ENCODE results near the gene YARS2. TPM values are rescaled to one million over a fixed set of nuclear protein-coding genes. Genes with fewer than 3 reads are reported as not detected.

Gene YARS2
- total and polyA plus RNA-seq, 9 of the 15 experiments (the other 6 are each of a cell fraction or from before 2014, with no cell fraction given): 15.2 to 40.9 (median 28.7) TPM

GRCh38 chr12:32714772-32715171, 40.9 kb downstream of the YARS2 start:
- ATAC-seq (no peak), FAIRE-seq (no peak), DNase-seq (ENCODE audit: extremely low read depth in 1 of 4, low spot score in 3 of 4) (no peak)
- H3K4me3 ChIP-seq: no peak overlapping the region
- no peaks in the 10 kb centered on the region for H3K4me1 ChIP-seq (replicated peaks in 1 of 2; ENCODE audit: control insufficient read depth in 2 of 2, insufficient read depth in 2 of 2, low read length in 2 of 2)
- ChIA-PET POLR2A (interaction anchor here (0.8 to 1.6 kb wide), 2 partner anchors 10 to 224 kb away, joined by 3 to 4 read pairs; no protein-coding TSS in a partner anchor), CTCF (ENCODE audit: low intra/inter-chr PET ratio) (no interaction called here)
- H4K20me1 ChIP-seq (replicated peaks; ENCODE audit: control insufficient read depth, insufficient read depth, low read length): no peaks in the 10 kb centered on the region
- peaks cover 60% of the 10 kb centered on the region for H3K36me3 ChIP-seq (ENCODE audit: control insufficient read depth, insufficient read depth, low read length)
- no peaks in the 10 kb centered on the region for H3K79me2 ChIP-seq (ENCODE audit: control insufficient read depth, insufficient read depth, low read length)
- H2AFZ ChIP-seq (ENCODE audit: low read depth, low read length): no peak overlapping the region
- no peaks in the 10 kb centered on the region for H3K9me1 ChIP-seq (ENCODE audit: control insufficient read depth, insufficient read depth, low read length)
- no peaks in the 10 kb centered on the region for H3K9me3 ChIP-seq (replicated peaks; ENCODE audit: control insufficient read depth, insufficient read depth, low read depth, low read length)
- in situ Hi-C loops (cut with MboI): no loop called here
- no TSS peak for BruUV-seq (replicated peaks)
- no peak overlapping the region for H3K27ac ChIP-seq (ENCODE audit: extremely low read depth, low read depth, low read length)
- no peak overlapping the region for H3K4me2 ChIP-seq (ENCODE audit: insufficient read depth, low read length)
- 98% methylated on average over 4 of the region's 4 CpGs for WGBS (ENCODE audit: insufficient coverage, low coverage, missing lambda C conversion rate)
- no peak overlapping the region for H3K9ac ChIP-seq (ENCODE audit: insufficient read depth in 1 of 2, low read depth in 2 of 2, low read length in 2 of 2)
- H3K27me3 ChIP-seq (ENCODE audit: control insufficient read depth in 2 of 2, insufficient read depth in 2 of 2, low read length in 2 of 2): no peaks in the 10 kb centered on the region
- intact Hi-C loops (cut with micrococcal nuclease): no loop called here
- TF ChIP-seq C11orf30 (IDR thresholded peaks at IDR 0.05; ENCODE audit: low read depth) (no peak), CEBPB (tag; IDR thresholded peaks at IDR 0.05) (no peak), EWSR1 (IDR thresholded peaks at IDR 0.05; ENCODE audit: borderline replicate concordance, low read depth, partially characterized antibody) (no peak), CBFA2T2 (conservative IDR thresholded peaks at IDR 0.05) (no peak), HDAC3 (IDR thresholded peaks at IDR 0.05; ENCODE audit: borderline replicate concordance, partially characterized antibody) (no peak), TFAM (CRISPR knock-in tag; conservative IDR thresholded peaks at IDR 0.05) (no peak), GATAD2B (IDR thresholded peaks at IDR 0.05; ENCODE audit: borderline replicate concordance) (no peak), CEBPG (CRISPR knock-in tag; IDR thresholded peaks at IDR 0.05) (no peak), CEBPG (tag; conservative IDR thresholded peaks at IDR 0.05 in 1 of 2, IDR thresholded peaks at IDR 0.05 in 1 of 2) (no peak), TEAD4 (IDR thresholded peaks at IDR 0.05; ENCODE audit: low read length) (no peak), TEAD4 (CRISPR knock-in tag; IDR thresholded peaks at IDR 0.05; ENCODE audit: borderline replicate concordance) (no peak), PHB2 (IDR thresholded peaks at IDR 0.05; ENCODE audit: low read depth) (no peak), ZNF586 (CRISPR knock-in tag; conservative IDR thresholded peaks at IDR 0.05) (no peak), HDAC2 (IDR thresholded peaks at IDR 0.05) (no peak), GTF3C2 (IDR thresholded peaks at IDR 0.05; ENCODE audit: borderline replicate concordance, extremely low read depth, insufficient read length) (no peak), NEUROD1 (IDR thresholded peaks at IDR 0.05; ENCODE audit: borderline replicate concordance, low read depth, low read length, partially characterized antibody) (no peak), ZNF24 (IDR thresholded peaks at IDR 0.05) (no peak), ZBTB7A (IDR thresholded peaks at IDR 0.05; ENCODE audit: borderline replicate concordance, control insufficient read depth, low read depth, low read length) (no peak), NFRKB (IDR thresholded peaks at IDR 0.05; ENCODE audit: low read depth) (no peak)
- TF ChIP-seq, protein P1, sequence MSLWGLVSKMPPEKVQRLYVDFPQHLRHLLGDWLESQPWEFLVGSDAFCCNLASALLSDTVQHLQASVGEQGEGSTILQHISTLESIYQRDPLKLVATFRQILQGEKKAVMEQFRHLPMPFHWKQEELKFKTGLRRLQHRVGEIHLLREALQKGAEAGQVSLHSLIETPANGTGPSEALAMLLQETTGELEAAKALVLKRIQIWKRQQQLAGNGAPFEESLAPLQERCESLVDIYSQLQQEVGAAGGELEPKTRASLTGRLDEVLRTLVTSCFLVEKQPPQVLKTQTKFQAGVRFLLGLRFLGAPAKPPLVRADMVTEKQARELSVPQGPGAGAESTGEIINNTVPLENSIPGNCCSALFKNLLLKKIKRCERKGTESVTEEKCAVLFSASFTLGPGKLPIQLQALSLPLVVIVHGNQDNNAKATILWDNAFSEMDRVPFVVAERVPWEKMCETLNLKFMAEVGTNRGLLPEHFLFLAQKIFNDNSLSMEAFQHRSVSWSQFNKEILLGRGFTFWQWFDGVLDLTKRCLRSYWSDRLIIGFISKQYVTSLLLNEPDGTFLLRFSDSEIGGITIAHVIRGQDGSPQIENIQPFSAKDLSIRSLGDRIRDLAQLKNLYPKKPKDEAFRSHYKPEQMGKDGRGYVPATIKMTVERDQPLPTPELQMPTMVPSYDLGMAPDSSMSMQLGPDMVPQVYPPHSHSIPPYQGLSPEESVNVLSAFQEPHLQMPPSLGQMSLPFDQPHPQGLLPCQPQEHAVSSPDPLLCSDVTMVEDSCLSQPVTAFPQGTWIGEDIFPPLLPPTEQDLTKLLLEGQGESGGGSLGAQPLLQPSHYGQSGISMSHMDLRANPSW (CRISPR knock-in tag; IDR thresholded peaks at IDR 0.05): no peak

Measured in K562 (cell line).